GM21786 (cell line): ENCODE measurements around the gene CROCC2.

ENCODE experiments used
- ATAC-seq: cut with Tn5 transposase; IDR thresholded peaks from one replicate; pipeline ENCODE4 v1.9.1; 2021; ENCODE audit not compliant: unreplicated experiment

The CROCC2 gene

GRCh38 chr2:240919786-240920782 lies 13.9 kb downstream of the CROCC2 start:
- no peak for ATAC-seq

- ATAC-seq = no peak
Observed at GRCh38 chr2:240920783-240921231, 14.7 kb downstream of the CROCC2 start.

GRCh38 chr2:240921311-240921994 lies 15.3 kb downstream of the CROCC2 start:
- ATAC-seq = no peak

- no peak for ATAC-seq
Observed at GRCh38 chr2:240921995-240922244, 15.8 kb downstream of the CROCC2 start.

- ATAC-seq = no peak
Observed at GRCh38 chr2:240922245-240922981, 16.3 kb downstream of the CROCC2 start.

GRCh38 chr2:240922982-240923537 lies 16.9 kb downstream of the CROCC2 start:
- no peak for ATAC-seq

- no peak for ATAC-seq
Observed at GRCh38 chr2:240925191-240925567, 19.0 kb downstream of the CROCC2 start.

GRCh38 chr2:240925568-240926515 lies 19.7 kb downstream of the CROCC2 start:
- no peak for ATAC-seq

- ATAC-seq = no peak
Observed at GRCh38 chr2:240926516-240927389, 20.6 kb downstream of the CROCC2 start.

GRCh38 chr2:240927390-240927781 lies 21.2 kb downstream of the CROCC2 start:
- no peak for ATAC-seq

- no peak for ATAC-seq
Observed at GRCh38 chr2:240928476-240929363, 22.6 kb downstream of the CROCC2 start.

- no peak for ATAC-seq
Observed at GRCh38 chr2:240929364-240930095, 23.4 kb downstream of the CROCC2 start.

- ATAC-seq = no peak
Observed at GRCh38 chr2:240930096-240930630, 24.0 kb downstream of the CROCC2 start.

GRCh38 chr2:240930631-240931318 lies 24.6 kb downstream of the CROCC2 start:
- ATAC-seq = no peak

GRCh38 chr2:240931319-240931949 lies 25.3 kb downstream of the CROCC2 start:
- ATAC-seq = no peak

GRCh38 chr2:240932001-240932723 lies 26.0 kb downstream of the CROCC2 start:
- ATAC-seq = no peak
